ENCODE data around the gene WDR26.

DNA sequence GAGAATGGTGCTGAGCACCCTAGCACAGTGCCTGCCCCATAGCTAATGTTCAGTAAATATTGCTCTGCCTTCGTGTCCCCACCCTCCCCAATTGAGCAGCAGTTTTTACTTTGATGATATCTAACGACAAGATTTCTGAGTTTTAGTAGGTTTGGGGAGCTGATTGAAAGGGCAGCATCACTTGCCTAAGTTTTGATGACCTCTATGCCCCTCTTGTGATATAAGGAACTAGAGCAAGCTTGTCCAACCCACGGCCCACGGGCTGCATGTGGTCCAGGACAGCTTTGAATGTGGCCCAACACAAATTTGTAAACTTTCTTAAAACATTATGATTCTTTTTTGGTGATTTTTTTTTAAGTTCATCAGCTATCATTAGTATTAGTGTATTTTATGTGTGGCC lies 76.4 kb downstream of the WDR26 start:
- TF ChIP-seq TCF7 (IDR thresholded peaks at IDR 0.05; ENCODE audit: borderline replicate concordance) (no peak), SP1 (CRISPR knock-in tag; IDR thresholded peaks at IDR 0.05) (no peak), EGR1 (conservative IDR thresholded peaks at IDR 0.05) (no peak), ZBTB17 (CRISPR knock-in tag; IDR thresholded peaks at IDR 0.05) (no peak)
- TF ChIP-seq, protein P1, sequence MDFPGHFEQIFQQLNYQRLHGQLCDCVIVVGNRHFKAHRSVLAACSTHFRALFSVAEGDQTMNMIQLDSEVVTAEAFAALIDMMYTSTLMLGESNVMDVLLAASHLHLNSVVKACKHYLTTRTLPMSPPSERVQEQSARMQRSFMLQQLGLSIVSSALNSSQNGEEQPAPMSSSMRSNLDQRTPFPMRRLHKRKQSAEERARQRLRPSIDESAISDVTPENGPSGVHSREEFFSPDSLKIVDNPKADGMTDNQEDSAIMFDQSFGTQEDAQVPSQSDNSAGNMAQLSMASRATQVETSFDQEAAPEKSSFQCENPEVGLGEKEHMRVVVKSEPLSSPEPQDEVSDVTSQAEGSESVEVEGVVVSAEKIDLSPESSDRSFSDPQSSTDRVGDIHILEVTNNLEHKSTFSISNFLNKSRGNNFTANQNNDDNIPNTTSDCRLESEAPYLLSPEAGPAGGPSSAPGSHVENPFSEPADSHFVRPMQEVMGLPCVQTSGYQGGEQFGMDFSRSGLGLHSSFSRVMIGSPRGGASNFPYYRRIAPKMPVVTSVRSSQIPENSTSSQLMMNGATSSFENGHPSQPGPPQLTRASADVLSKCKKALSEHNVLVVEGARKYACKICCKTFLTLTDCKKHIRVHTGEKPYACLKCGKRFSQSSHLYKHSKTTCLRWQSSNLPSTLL (IDR thresholded peaks at IDR 0.05): no peak

All from K562 (cell line).